GM21825 (cell line): ENCODE results near the gene TRAF4.
"Not testable (repeated sequence)": the region's sequence is repeated elsewhere in the genome, so short reads cannot be mapped to it uniquely, and the experiment has no call there.

ENCODE experiments used
- ATAC-seq: cut with Tn5 transposase; IDR thresholded peaks from one replicate; pipeline ENCODE4 v1.9.1; 2021; ENCODE audit warnings: mild to moderate bottlenecking, moderate library complexity; ENCODE audit not compliant: unreplicated experiment

TRAF4 gene

GRCh38 chr17:28728364-28729200, 15.2 kb upstream of the TRAF4 start, which contains the start of gene NEK8:
NEK8 (plus strand) TSS chr17:28728788; CDS start chr17:28728814, 26 bp downstream.
- ATAC-seq, result peak; percentile 35

- ATAC-seq, result no peak
These were observed 13.9 kb upstream of the TRAF4 start for GRCh38 chr17:28729950-28730330.

- no peak for ATAC-seq
These were observed 10.5 kb upstream of the TRAF4 start for GRCh38 chr17:28733346-28733745.

- no peak for ATAC-seq
These were observed 9.0 kb upstream of the TRAF4 start for GRCh38 chr17:28734712-28735241.

- no peak for ATAC-seq
These were observed 8.5 kb upstream of the TRAF4 start for GRCh38 chr17:28735242-28735722.

- ATAC-seq, result not testable (repeated sequence)
These were observed 7.7 kb upstream of the TRAF4 start for GRCh38 chr17:28735913-28736769.

GRCh38 chr17:28737316-28737715, 6.5 kb upstream of the TRAF4 start:
- no peak for ATAC-seq

- ATAC-seq, result peak; percentile 64
These were observed 5.8 kb upstream of the TRAF4 start for GRCh38 chr17:28737770-28738679.

GRCh38 chr17:28738680-28739384, 5.0 kb upstream of the TRAF4 start:
- ATAC-seq, result peak; percentile 26

- no peak for ATAC-seq
These were observed 3.1 kb upstream of the TRAF4 start for GRCh38 chr17:28740406-28741357.

- no peak for ATAC-seq
These were observed 2.2 kb upstream of the TRAF4 start for GRCh38 chr17:28741358-28742349.

GRCh38 chr17:28744104-28744971, 527 bp downstream of the TRAF4 start:
- ATAC-seq, result peak; percentile 11

GRCh38 chr17:28744972-28745785, 1.4 kb downstream of the TRAF4 start:
- ATAC-seq, result no peak

- ATAC-seq, result no peak
These were observed 2.1 kb downstream of the TRAF4 start for GRCh38 chr17:28745786-28746411.

- ATAC-seq, result no peak
These were observed 2.8 kb downstream of the TRAF4 start for GRCh38 chr17:28746611-28747050.
